Activated gamma-delta T cell (primary cell): ENCODE data around the gene OTUD3.
"Not testable (repeated sequence)": the region's sequence is repeated elsewhere in the genome, so short reads cannot be mapped to it uniquely, and the experiment has no call there.

Source experiments
- DNase-seq: peaks from one replicate; lab custom pipeline; 2025; lab: John Stamatoyannopoulos, UW

Gene OTUD3

GRCh38 chr1:19869453-19869852, 12.7 kb upstream of the OTUD3 start:
- not testable (repeated sequence) for DNase-seq

DNA sequence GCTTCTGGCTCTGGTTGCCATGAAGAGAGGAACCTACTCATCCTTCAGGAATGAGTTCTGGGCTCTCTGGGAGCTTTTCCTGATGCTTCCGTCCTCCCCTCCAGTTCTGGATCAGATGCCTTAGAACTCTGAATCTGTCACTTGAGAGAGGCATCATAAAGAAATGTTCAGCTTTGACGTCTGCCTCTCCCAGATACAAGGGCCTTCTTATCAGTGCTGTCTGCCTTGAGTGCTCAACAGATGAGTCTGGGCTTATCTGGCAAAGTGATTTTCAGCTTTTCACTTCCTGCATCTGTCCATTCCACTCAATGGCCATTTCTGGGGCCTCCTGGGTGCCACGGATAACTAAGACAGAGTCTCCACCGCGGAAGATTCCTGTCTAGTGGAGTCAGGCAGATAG, 12.3 kb upstream of the OTUD3 start:
- DNase-seq: no peak

DNA sequence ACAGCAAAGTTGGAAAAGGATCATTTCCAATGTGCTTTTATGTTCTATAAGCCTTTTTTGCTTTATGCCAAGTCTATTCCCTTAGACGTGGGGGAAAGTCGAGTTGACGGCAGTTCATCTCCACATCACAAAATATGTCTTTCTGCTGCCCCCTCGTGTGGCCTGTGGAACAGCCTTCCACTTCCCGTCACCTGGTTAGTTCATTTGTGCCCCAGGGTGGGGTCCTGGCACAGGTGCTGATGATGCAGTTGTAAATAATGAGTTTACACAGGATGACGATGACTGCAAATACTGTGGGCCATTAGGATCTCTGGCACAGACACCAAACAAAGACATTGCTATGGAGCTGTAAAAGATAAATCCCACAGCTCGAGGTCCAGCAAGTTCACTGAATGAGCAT, 10.0 kb upstream of the OTUD3 start:
- DNase-seq: no peak

GRCh38 chr1:19877181-19877750, 4.9 kb upstream of the OTUD3 start:
- DNase-seq: no peak

GRCh38 chr1:19877821-19878636, 4.2 kb upstream of the OTUD3 start:
- no peak for DNase-seq

- DNase-seq: no peak
Observed at GRCh38 chr1:19878637-19878985, 3.6 kb upstream of the OTUD3 start.

- DNase-seq: no peak
Observed at GRCh38 chr1:19879227-19879626, 3.0 kb upstream of the OTUD3 start.

DNA sequence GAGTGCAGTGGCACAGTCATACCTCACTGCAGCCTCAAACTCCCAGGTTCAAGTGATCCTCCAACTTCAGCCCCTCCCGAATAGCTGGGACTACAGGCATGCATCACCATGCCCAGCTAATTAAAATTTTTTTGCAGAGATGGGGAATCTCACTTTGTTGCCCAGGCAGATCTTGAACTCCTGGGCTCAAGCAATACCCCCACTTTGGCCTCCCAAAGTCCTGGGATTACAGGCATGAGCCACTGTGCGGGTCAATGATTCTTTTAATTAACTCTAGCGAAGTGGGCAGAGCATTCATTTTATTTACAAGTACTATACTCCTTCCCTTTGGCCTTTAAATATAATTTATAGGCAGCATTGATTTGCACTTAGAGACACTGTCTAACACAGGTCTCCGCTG, 2.5 kb upstream of the OTUD3 start:
- DNase-seq: no peak

DNA sequence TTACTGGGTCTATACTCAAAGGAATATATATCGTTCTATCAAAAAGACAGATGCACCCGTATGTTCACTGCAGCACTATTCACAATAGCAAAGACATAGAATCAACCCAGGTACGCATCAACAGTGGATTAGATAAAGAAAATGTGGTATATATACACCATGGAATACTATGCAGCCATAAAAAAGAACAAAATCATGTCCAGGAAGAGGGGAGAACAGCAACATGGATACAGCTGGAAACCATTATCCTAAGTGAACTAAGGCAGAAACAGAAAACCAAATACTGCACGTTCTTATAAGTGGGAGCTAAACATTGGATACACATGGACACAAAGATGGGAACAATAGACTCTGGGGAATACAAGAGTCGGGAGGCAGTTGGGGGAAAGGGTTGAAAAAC, 1.4 kb upstream of the OTUD3 start:
- not testable (repeated sequence) for DNase-seq

GRCh38 chr1:19884312-19884711, 2.1 kb downstream of the OTUD3 start:
- no peak for DNase-seq

DNA sequence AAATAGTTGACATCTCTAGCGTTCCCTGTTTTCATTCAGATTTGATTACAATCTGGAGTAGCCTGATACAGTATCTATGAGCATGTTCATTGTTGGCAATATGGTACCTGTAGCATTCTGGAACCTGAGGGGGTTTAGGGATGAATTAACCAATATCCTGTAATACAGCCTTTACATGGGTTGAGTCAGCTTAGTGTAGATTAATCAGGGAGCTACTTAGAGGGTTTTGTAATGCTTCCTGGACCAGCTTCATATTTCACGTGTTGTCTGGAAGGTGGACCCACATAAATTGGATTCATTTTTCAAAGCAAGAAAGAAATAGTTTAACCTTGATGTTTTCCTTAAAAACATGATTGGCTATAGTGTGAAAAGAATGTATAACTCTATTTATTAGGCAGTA, 3.6 kb downstream of the OTUD3 start:
- no peak for DNase-seq

GRCh38 chr1:19888112-19888511, 5.9 kb downstream of the OTUD3 start:
- DNase-seq: no peak

DNA sequence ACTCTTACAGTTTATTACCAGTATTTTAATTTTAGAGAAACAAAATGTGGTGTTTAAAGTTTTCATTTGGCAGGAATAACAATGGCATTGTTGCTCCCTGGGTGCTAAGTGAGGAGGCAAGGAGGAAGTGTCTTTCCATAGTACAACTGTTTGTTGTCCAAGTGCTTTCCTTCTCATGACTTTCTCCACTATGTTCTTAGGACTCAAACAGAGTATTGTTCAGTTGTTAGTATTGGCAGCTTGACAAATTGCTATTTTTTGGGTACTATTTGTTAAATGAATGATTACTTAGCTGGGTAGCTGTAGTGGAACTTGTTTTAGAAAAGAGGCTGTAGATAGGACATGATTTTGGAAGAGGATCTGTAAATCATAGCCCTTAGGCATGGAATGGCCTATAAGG, 7.5 kb downstream of the OTUD3 start:
- no peak for DNase-seq

DNA sequence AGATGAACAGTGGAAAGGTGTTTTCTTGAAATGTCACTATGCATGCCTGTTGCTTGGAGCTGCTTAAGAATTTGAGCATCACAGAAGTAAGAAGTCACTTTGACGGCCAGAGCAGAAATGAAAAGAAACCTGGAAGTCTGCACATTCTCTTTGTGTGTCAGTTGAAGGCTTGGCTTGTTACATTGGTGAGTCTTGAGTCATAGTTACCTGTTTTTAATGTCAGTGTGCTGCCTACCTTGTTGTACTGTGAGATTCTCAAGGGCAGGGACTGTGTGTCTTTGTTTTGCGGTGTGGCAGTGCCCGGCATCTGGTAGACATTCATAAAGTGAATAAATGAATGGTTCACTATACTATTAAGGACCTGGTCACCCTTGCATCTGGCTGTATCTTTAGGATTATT, 9.9 kb downstream of the OTUD3 start:
- no peak for DNase-seq

DNA sequence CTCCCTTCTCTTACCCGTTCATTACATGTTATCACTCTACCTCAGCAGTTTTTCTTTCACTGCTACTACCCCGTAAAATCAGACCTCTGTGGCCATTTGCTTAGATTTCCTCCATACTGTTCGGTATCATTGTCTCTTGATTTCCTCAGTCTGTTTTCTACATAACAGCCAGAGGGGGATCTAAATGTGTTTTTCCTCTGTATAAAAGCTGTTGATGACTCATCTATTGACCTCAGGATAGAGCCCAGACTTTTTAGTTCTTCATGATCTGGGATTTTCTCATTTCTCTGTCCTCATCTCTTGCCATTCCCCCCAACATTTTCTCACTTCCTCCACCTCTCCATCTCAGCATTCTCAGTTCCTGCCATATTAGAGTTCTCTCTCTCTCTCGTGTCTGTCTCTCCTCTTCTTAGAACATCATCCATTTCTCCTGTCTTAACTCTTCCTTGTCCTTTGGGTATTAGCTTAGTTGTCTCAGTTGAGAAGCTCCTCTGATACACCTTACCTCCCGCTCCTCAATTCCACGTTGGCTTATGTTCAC, 10.5 kb downstream of the OTUD3 start:
- DNase-seq: no peak

- DNase-seq: no peak
Observed at GRCh38 chr1:19893687-19894086, 11.5 kb downstream of the OTUD3 start.

DNA sequence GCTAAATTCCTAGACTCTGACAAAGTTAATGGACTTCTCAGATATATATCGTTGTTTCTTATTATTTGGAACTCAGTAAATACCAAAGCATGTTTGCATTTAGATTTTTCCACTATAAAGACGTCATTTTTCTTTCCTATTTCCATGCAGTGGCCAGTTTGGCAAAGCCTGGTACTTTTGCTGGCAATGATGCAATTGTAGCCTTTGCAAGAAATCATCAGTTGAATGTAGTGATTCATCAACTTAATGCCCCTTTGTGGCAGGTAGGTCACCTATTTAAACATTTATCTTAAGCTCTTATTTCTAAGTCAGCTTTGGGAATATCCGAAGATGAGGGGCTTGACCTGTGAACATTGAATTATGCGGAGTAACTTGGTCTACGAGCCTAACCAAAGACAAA, 12.0 kb downstream of the OTUD3 start:
- no peak for DNase-seq

GRCh38 chr1:19901653-19902052, 19.5 kb downstream of the OTUD3 start:
- DNase-seq: no peak

GRCh38 chr1:19903621-19904020, 21.4 kb downstream of the OTUD3 start:
- DNase-seq: no peak

DNA sequence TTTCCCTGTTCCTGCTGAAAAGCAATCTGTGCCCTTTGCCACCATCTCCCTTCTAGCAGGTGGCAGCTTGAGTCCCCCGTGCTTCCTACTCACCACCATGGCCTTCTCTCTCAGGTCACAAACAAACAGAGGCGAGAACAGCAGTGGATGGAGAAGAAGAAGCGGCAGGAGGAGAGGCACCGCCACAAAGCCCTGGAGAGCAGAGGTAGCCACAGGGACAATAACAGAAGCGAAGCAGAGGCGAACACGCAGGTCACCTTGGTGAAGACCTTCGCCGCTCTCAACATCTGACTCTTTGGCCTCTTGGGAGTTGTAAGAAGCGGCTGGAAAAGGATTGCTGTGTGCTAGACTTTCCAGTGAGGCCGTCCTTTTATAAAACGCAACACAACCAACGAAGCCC, 25.3 kb downstream of the OTUD3 start:
- DNase-seq: no peak

DNA sequence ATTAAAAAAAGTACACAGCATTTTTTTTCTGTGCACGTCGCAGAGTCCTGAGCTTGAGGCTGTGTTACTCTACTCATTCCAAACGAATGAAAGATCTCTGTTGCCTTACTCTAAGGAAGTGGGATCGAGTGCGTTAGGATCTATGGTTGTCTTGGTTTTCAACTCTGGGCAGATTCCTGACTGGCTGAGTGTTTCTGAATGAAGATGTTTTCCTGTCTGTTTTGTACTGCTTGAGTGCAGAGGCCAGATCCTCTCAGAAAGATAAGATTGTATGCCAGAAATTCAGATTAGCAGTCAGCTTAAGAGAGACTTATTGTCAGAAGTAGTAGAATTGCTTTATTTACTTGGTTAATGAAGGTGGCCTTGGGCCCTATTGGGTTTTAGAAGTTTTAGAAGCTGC, 27.2 kb downstream of the OTUD3 start:
- DNase-seq: no peak

- DNase-seq: no peak
Observed at GRCh38 chr1:19909971-19910370, 27.8 kb downstream of the OTUD3 start.

DNA sequence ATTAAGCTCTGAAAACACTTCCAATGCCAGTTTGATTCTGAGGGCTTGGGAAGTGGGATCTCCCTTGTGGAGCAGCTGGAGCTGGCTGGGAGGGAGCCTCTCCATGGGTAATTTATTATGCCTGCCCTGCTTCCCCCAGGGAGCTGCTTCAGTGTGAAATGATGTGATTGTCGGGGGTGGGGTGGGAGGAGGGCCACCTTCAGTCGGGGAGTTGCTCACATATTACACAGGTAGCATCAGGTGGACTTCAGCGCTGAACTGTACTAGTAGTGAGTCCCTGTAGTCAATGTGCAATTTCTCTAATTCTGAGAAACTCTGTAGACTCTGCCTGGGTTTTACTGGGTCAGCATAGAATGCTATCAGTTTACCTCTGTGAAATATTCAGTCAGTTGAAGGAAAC, 28.5 kb downstream of the OTUD3 start:
- DNase-seq: no peak

- DNase-seq: no peak
Observed at GRCh38 chr1:19918057-19918456, 35.9 kb downstream of the OTUD3 start.
